K562 (cell line): ENCODE measurements around the gene PDIA2. TPM values are rescaled to one million over a fixed set of nuclear protein-coding genes. Genes with fewer than 3 reads are reported as not detected.

Experiments
- ATAC-seq: fragments of 200-7000 bp; cut with Tn5 transposase; 3 replicates; pipeline ENCODE4 v1.9.1; 2020; ENCODE audit warnings: moderate library complexity
- BruUV-seq: library from RNA; stranded (reverse); fragments of 400-500 nt; replicated peaks from 2 replicates; lab custom pipeline; 2021; lab: Mats Ljungman, UMichigan
- CTCF ChIA-PET: fragments of 300-600 bp; formaldehyde crosslinking; extraction: SDS; loops from one replicate; lab custom pipeline; 2021; ENCODE audit warnings: low intra/inter-chr PET ratio; lab: Yijun Ruan, JAX
- POLR2A ChIA-PET: fragments of 300-600, 350-650 bp; sonication (Branson Sonifier 250); formaldehyde crosslinking; extraction: SDS; loops from one replicate; lab custom pipeline; 2021; ENCODE audit warnings: antibody characterized with exemption, inconsistent platforms; lab: Yijun Ruan, JAX
- DNase-seq, 4 experiments: peaks; one replicate each; pipeline versions ENCODE4 v3.0.0 to v3.0.0-alpha.2; 2011 to 2018; ENCODE audit warnings: low spot score in 3 of 4, mixed read lengths in 3 of 4; ENCODE audit errors: extremely low read depth in 1 of 4
- FAIRE-seq: peaks from 2 replicates; lab custom pipeline; 2011; peaks lifted over from hg19 to GRCh38; lab: Jason Lieb, UNC
- H2AFZ ChIP-seq: 2 replicates; pipeline ENCODE4 v1.6.0; 2011; ENCODE audit warnings: low read depth, low read length, control low read depth, inconsistent platforms
- H3K27ac ChIP-seq: fragments of 200-600 bp; 3 replicates; pipeline ENCODE4 v1.8.0; 2011; ENCODE audit warnings: low read depth, mild to moderate bottlenecking, control low read depth, inconsistent platforms, low read length, moderate library complexity, mixed read lengths; ENCODE audit errors: extremely low read depth
- H3K27me3 ChIP-seq, 2 experiments: fragments of 300-600 bp in 1 of 2; 2 replicates in 1 of 2; 3 replicates in 1 of 2; pipeline versions ENCODE4 v1.6.0 to v1.8.0; 2011; ENCODE audit warnings: inconsistent platforms in 2 of 2, low read length in 2 of 2, mild to moderate bottlenecking in 1 of 2, mixed read lengths in 1 of 2, moderate library complexity in 1 of 2; ENCODE audit not compliant: control insufficient read depth in 2 of 2, insufficient read depth in 2 of 2
- H3K36me3 ChIP-seq: fragments of 300-600 bp; 3 replicates; pipeline ENCODE4 v1.8.0; 2011; ENCODE audit warnings: mild to moderate bottlenecking, low read length, inconsistent platforms; ENCODE audit not compliant: control insufficient read depth, insufficient read depth
- H3K4me1 ChIP-seq, 2 experiments: fragments of 200-600 bp in 1 of 2; replicated peaks in 1 of 2; 2 replicates in 1 of 2; 3 replicates in 1 of 2; pipeline versions ENCODE4 v1.5.1 to v1.8.0; 2011; ENCODE audit warnings: inconsistent platforms in 2 of 2, low read length in 2 of 2, mild to moderate bottlenecking in 1 of 2, mixed read lengths in 1 of 2, moderate library complexity in 1 of 2; ENCODE audit not compliant: control insufficient read depth in 2 of 2, insufficient read depth in 2 of 2
- H3K4me2 ChIP-seq: 2 replicates; pipeline ENCODE4 v1.6.1; 2011; ENCODE audit warnings: low read length, control low read depth, inconsistent platforms, mixed read lengths; ENCODE audit not compliant: insufficient read depth
- H3K4me3 ChIP-seq: fragments of 200-600 bp; sonication (generic), shearing (Covaris generic); 2 replicates; pipeline ENCODE4 v1.5.1; 2016; ENCODE audit warnings: control low read depth, inconsistent platforms
- H3K79me2 ChIP-seq: fragments of 200-600 bp; 3 replicates; pipeline ENCODE4 v1.8.0; 2011; ENCODE audit warnings: low read length, inconsistent platforms; ENCODE audit not compliant: control insufficient read depth, insufficient read depth
- H3K9ac ChIP-seq, 2 experiments: 2 replicates each; pipeline versions ENCODE4 v1.6.0 to v1.6.1; 2011; ENCODE audit warnings: low read depth in 2 of 2, low read length in 2 of 2, control low read depth in 1 of 2, inconsistent platforms in 1 of 2, mild to moderate bottlenecking in 1 of 2, mixed read lengths in 1 of 2; ENCODE audit not compliant: insufficient read depth in 1 of 2
- H3K9me1 ChIP-seq: one replicate; pipeline ENCODE4 v1.6.0; 2011; ENCODE audit warnings: inconsistent platforms, mild to moderate bottlenecking, low read length, moderate library complexity; ENCODE audit not compliant: control insufficient read depth, insufficient read depth
- H3K9me3 ChIP-seq: replicated peaks from 2 replicates; pipeline ENCODE4 v1.5.1; 2011; ENCODE audit warnings: low read depth, low read length, inconsistent platforms; ENCODE audit not compliant: control insufficient read depth, insufficient read depth
- H4K20me1 ChIP-seq: replicated peaks from 2 replicates; pipeline ENCODE4 v1.6.1; 2011; ENCODE audit warnings: low read length, inconsistent platforms, mixed read lengths; ENCODE audit not compliant: control insufficient read depth, insufficient read depth
- BDP1 ChIP-seq: IDR thresholded peaks from 3 replicates; pipeline ENCODE4 v1.6.1; 2011; ENCODE audit not compliant: insufficient read length, insufficient read depth
- FOXJ3 ChIP-seq: sonication (generic); formaldehyde crosslinking; IDR thresholded peaks from 2 replicates; pipeline ENCODE4 v1.4.0; 2020; ENCODE audit warnings: mild to moderate bottlenecking, missing genetic modification reagents
- MAFG ChIP-seq: fragments of 450-650 bp; conservative IDR thresholded peaks from 2 replicates; pipeline ENCODE4 v1.6.1; 2016; ENCODE audit warnings: missing genetic modification characterization, missing compliant biosample characterization
- NCOR1 ChIP-seq: fragments of 450-650 bp; IDR thresholded peaks from 2 replicates; pipeline ENCODE4 v1.6.1; 2016; ENCODE audit warnings: mild to moderate bottlenecking, moderate library complexity
- NFXL1 ChIP-seq: fragments of 450-650 bp; formaldehyde crosslinking; IDR thresholded peaks from 2 replicates; pipeline ENCODE4 v1.4.0; 2021; ENCODE audit warnings: mild to moderate bottlenecking
- POLR2G ChIP-seq: fragments of 200-400 bp; formaldehyde crosslinking; IDR thresholded peaks from 2 replicates; pipeline ENCODE4 v1.6.1; 2017; ENCODE audit warnings: low read depth, mild to moderate bottlenecking, antibody characterized with exemption, low read length, moderate library complexity
- POLR3G ChIP-seq: IDR thresholded peaks from 2 replicates; pipeline ENCODE4 v1.6.1; 2011; ENCODE audit not compliant: insufficient read length, insufficient replicate concordance; ENCODE audit errors: extremely low read depth
- YBX1 ChIP-seq: fragments of 450-650 bp; IDR thresholded peaks from 2 replicates; pipeline ENCODE4 v1.7.1; 2016; ENCODE audit warnings: mild to moderate bottlenecking
- ZC3H11A ChIP-seq: IDR thresholded peaks from 2 replicates; pipeline ENCODE4 v1.6.1; 2012; ENCODE audit warnings: low read depth, low read length, improper control_type of control experiment
- ZC3H8 ChIP-seq: fragments of 450-650 bp; IDR thresholded peaks from 2 replicates; pipeline ENCODE4 v1.6.1; 2017
- ZNF184 ChIP-seq: sonication (generic); formaldehyde crosslinking; IDR thresholded peaks from 2 replicates; pipeline ENCODE4 v1.5.0; 2020; ENCODE audit warnings: missing genetic modification reagents
- ZNF717 ChIP-seq: fragments of 250-450 bp; sonication (Bioruptor Pico); IDR thresholded peaks from 2 replicates; pipeline ENCODE4 v1.5.0; 2021
- ZZZ3 ChIP-seq: fragments of 450-650 bp; IDR thresholded peaks from 2 replicates; pipeline ENCODE4 v1.6.1; 2016; ENCODE audit warnings: antibody characterized with exemption, mild to moderate bottlenecking, moderate library complexity
- WGBS: fragments of 100-300 bp; shearing (Covaris generic); methylation state at CpG from one replicate; pipeline ENCODE4 v1.1.6; 2016; ENCODE audit warnings: low coverage, mixed read lengths; ENCODE audit not compliant: insufficient coverage; ENCODE audit errors: missing lambda C conversion rate; 5-methylcytosine and 5-hydroxymethylcytosine counted together
- in situ Hi-C: fragments of 300-500 bp; cut with MboI; formaldehyde crosslinking; loops from 4 replicates; pipeline ENCODE4 v1.15.0; 2018; ENCODE audit warnings: inconsistent platforms, mixed read lengths
- intact Hi-C: fragments of 100-400 bp; cut with micrococcal nuclease; formaldehyde crosslinking; loops from 2 replicates; pipeline ENCODE4 v1.14.2; 2022
- polyA plus RNA-seq, 8 experiments: library from polyadenylated mRNA; depleted of rRNA in 4 of 8; stranded (reverse) in 5 of 8; unstranded in 3 of 8; fragments of >200 nt; fragmentation: Nextera tagmentation in 2 of 8; fragmentation: Illumina TruSeq in 1 of 8; extraction: Ambion mirVana in 2 of 8; extraction: Trizol in 1 of 8; gene quantifications; 2 replicates each; pipeline versions ENCODE4 v1.2.1 to v1.2.3, GENCODE V29; 2011 to 2014; ENCODE audit warnings: inconsistent platforms in 1 of 8, missing spikeins in 1 of 8
- total RNA-seq, 7 experiments: library from RNA; depleted of rRNA in 6 of 7; stranded (reverse); fragments of >200 nt in 6 of 7; fragmentation: Illumina TruSeq in 2 of 7; extraction: Trizol in 2 of 7; gene quantifications; 2 replicates each; pipeline versions ENCODE4 v1.2.1 to v1.2.3, GENCODE V29; 2011 to 2021; ENCODE audit warnings: low replicate concordance in 1 of 7
- TF ChIP-seq, protein P1 (sequence below): fragments of 450-650 bp; IDR thresholded peaks from 2 replicates; pipeline ENCODE4 v1.6.1; 2017; ENCODE audit warnings: mild to moderate bottlenecking, moderate library complexity
- TF ChIP-seq, protein P2 (sequence below): sonication (generic); formaldehyde crosslinking; IDR thresholded peaks from 2 replicates; pipeline ENCODE4 v1.9.0; 2022; ENCODE audit warnings: mild to moderate bottlenecking, missing genetic modification reagents
- TF ChIP-seq, protein P3 (sequence below): IDR thresholded peaks from 2 replicates; pipeline ENCODE4 v1.6.1; 2016; ENCODE audit warnings: missing genetic modification characterization, missing compliant biosample characterization
- TF ChIP-seq, protein P4 (sequence below): sonication (generic); formaldehyde crosslinking; IDR thresholded peaks from 2 replicates; pipeline ENCODE4 v1.8.1; 2023; ENCODE audit warnings: mild to moderate bottlenecking, missing genetic modification reagents

Gene PDIA2
- total and polyA plus RNA-seq, 9 of the 15 experiments (the other 6 are each of a cell fraction or from before 2014, with no cell fraction given), result 0.13 to 0.92 (median 0.23) TPM; not detected in 4

DNA sequence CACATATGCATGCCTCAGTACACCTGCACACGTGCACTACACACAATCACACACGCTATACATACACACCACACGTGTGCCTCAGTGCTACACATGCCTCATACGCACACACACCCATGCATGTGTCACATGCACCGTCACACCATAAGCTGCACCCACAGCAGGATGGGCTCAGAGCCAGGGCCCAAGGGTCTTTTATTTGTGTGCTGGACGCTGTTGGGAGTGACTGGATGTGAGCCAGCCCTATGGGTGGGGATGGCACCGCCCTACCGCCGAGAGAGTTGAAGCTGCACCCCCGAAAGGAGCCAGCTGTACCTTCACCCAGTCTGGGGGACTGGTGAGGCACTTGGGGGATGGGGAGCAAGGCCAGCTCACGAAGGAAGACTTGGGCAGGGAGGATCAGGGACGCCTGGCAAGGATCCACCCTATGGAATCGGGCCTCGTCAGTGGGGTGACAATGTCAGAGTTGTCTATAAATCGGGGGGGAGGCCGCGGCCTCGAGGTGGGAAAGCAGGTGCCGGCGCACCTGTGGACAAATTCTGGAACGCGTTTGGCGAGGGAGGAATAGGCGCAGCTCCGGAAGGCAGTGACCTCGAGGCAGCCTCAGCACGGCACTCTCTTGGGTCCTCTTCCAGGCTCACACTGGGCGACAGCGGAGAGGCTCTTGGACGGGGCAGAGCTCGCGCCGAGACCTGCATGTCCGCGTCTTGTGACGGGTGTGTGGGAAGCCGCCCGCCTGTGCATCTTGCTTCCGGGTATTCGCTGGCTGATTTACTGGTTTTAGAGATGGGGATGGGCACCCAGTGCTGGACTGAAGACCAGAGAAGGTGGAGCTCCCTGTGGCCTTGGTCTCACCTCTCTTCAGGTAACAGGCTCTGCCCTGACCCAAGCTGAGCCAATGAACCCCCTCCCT, 14.6 kb upstream of the PDIA2 start:
- Histone ChIP-seq H3K9me1 (no peaks in the 10 kb centered on the region), H3K79me2 (no peaks in the 10 kb centered on the region), H3K36me3 (peaks cover 4% of the 10 kb centered on the region; the same call in 1 of the 3 replicates), H3K9me3 (no peaks in the 10 kb centered on the region), H3K4me1 (peaks cover 0 to 73% of the 10 kb centered on the region in 2 experiments; a peak in 2 of 5 replicates), H3K27me3 (no peaks in the 10 kb centered on the region; a peak in 1 of 5 replicates), H3K9ac (peak overlapping the region in 1 of 2 experiments; percentile 76; a peak in 2 of 4 replicates), H2AFZ (0 out of 2 replicates have a peak overlapping the region, but pooled peaks have one; percentile 24), H3K4me2 (no peak overlapping the region; the same call in 1 of the 2 replicates), H3K27ac (no peak overlapping the region), H4K20me1 (peaks cover 3% of the 10 kb centered on the region; the same call in 1 of the 2 replicates), H3K4me3 (no peak overlapping the region)
- DNase-seq, result no peak
- ChIA-PET CTCF (no interaction called here), POLR2A (interaction anchor here (1.0 to 1.1 kb wide), 2 partner anchors 8 to 9 kb away, joined by 3 to 5 read pairs; no protein-coding TSS in a partner anchor)
- 23% methylated on average over 39 of the region's 40 CpGs for WGBS
- no TSS peak for BruUV-seq
- FAIRE-seq, result no peak
- in situ Hi-C loops (no loop called here), intact Hi-C loops (no loop called here)
- ATAC-seq, result no peak
- no peak for TF ChIP-seq ZC3H8
- TF ChIP-seq MAFG, result no peak
- TF ChIP-seq ZZZ3, result no peak
- TF ChIP-seq POLR2G, result peak; percentile 54
- TF ChIP-seq NFXL1 (CRISPR knock-in tag), result no peak
- TF ChIP-seq ZC3H11A, result no peak
- no peak for TF ChIP-seq ZNF184 (CRISPR knock-in tag)
- TF ChIP-seq BDP1, result no peak
- TF ChIP-seq NCOR1, result no peak
- TF ChIP-seq, protein P1, sequence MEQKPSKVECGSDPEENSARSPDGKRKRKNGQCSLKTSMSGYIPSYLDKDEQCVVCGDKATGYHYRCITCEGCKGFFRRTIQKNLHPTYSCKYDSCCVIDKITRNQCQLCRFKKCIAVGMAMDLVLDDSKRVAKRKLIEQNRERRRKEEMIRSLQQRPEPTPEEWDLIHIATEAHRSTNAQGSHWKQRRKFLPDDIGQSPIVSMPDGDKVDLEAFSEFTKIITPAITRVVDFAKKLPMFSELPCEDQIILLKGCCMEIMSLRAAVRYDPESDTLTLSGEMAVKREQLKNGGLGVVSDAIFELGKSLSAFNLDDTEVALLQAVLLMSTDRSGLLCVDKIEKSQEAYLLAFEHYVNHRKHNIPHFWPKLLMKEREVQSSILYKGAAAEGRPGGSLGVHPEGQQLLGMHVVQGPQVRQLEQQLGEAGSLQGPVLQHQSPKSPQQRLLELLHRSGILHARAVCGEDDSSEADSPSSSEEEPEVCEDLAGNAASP, result no peak
- no peak for TF ChIP-seq ZNF717 (CRISPR knock-in tag)
- TF ChIP-seq, protein P2, sequence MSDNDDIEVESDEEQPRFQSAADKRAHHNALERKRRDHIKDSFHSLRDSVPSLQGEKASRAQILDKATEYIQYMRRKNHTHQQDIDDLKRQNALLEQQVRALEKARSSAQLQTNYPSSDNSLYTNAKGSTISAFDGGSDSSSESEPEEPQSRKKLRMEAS, result no peak
- TF ChIP-seq YBX1, result no peak
- TF ChIP-seq POLR3G, result no peak
- no peak for TF ChIP-seq FOXJ3 (CRISPR knock-in tag)
- TF ChIP-seq, protein P3, sequence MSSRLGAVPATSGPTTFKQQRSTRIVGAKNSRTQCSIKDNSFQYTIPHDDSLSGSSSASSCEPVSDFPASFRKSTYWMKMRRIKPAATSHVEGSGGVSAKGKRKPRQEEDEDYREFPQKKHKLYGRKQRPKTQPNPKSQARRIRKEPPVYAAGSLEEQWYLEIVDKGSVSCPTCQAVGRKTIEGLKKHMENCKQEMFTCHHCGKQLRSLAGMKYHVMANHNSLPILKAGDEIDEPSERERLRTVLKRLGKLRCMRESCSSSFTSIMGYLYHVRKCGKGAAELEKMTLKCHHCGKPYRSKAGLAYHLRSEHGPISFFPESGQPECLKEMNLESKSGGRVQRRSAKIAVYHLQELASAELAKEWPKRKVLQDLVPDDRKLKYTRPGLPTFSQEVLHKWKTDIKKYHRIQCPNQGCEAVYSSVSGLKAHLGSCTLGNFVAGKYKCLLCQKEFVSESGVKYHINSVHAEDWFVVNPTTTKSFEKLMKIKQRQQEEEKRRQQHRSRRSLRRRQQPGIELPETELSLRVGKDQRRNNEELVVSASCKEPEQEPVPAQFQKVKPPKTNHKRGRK (tag), result no peak
- TF ChIP-seq, protein P4, sequence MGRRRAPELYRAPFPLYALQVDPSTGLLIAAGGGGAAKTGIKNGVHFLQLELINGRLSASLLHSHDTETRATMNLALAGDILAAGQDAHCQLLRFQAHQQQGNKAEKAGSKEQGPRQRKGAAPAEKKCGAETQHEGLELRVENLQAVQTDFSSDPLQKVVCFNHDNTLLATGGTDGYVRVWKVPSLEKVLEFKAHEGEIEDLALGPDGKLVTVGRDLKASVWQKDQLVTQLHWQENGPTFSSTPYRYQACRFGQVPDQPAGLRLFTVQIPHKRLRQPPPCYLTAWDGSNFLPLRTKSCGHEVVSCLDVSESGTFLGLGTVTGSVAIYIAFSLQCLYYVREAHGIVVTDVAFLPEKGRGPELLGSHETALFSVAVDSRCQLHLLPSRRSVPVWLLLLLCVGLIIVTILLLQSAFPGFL (CRISPR knock-in tag), result no peak
